Neutrophil (primary cell): ENCODE measurements around the gene ZNF814.
"Not testable (repeated sequence)": the region's sequence is repeated elsewhere in the genome, so short reads cannot be mapped to it uniquely, and the experiment has no call there.

Experiments
- H3K27ac ChIP-seq: fragments of 200-600 bp; sonication (generic); 2 replicates; pipeline ENCODE4 v1.5.1; 2016; ENCODE audit warnings: mild to moderate bottlenecking, moderate library complexity
- H3K27me3 ChIP-seq: fragments of 200-600 bp; sonication (generic); 2 replicates; pipeline ENCODE4 v1.6.0; 2016; ENCODE audit warnings: mild to moderate bottlenecking
- H3K36me3 ChIP-seq: fragments of 200-600 bp; sonication (generic); 2 replicates; pipeline ENCODE4 v1.5.1; 2017
- H3K4me1 ChIP-seq, 2 experiments: fragments of 200-600 bp in 1 of 2; sonication (generic) in 1 of 2; 1 replicate in 1 of 2; 2 replicates in 1 of 2; pipeline versions ENCODE4 v1.5.1 to v1.6.1; 2013 to 2016; ENCODE audit warnings: low read depth in 1 of 2, low read length in 1 of 2, mild to moderate bottlenecking in 1 of 2, moderate library complexity in 1 of 2; ENCODE audit not compliant: control insufficient read depth in 1 of 2, insufficient read depth in 1 of 2
- H3K4me3 ChIP-seq, 2 experiments: fragments of 200-600 bp in 1 of 2; sonication (generic) in 1 of 2; 1 replicate in 1 of 2; 2 replicates in 1 of 2; pipeline ENCODE4 v1.5.1; 2013 to 2016; ENCODE audit warnings: low read depth in 1 of 2, low read length in 1 of 2, mild to moderate bottlenecking in 1 of 2, moderate library complexity in 1 of 2
- H3K9me3 ChIP-seq: fragments of 200-600 bp; sonication (generic); 2 replicates; pipeline ENCODE4 v1.5.1; 2016
- CTCF ChIP-seq: fragments of 200-600 bp; sonication (generic); IDR thresholded peaks from 2 replicates; pipeline ENCODE4 v1.5.1; 2016; ENCODE audit warnings: antibody characterized with exemption

Gene ZNF814

GRCh38 chr19:57867868-57868492 lies 20.9 kb downstream of the ZNF814 start:
- Histone ChIP-seq H3K4me3 (no peak overlapping the region), H3K27me3 (no peaks in the 10 kb centered on the region), H3K4me1 (no peaks in the 10 kb centered on the region), H3K9me3 (peaks cover 29% of the 10 kb centered on the region), H3K27ac (no peak overlapping the region), H3K36me3 (peaks cover 42% of the 10 kb centered on the region)
- no peak for TF ChIP-seq CTCF

GRCh38 chr19:57862351-57862750 lies 26.5 kb downstream of the ZNF814 start:
- not testable (repeated sequence) for H3K4me1 ChIP-seq, H3K27ac ChIP-seq, H3K4me3 ChIP-seq, H3K27me3 ChIP-seq, H3K9me3 ChIP-seq
- H3K36me3 ChIP-seq: peaks cover 82% of the 10 kb centered on the region

- Histone ChIP-seq H3K36me3 (peaks cover 42% of the 10 kb centered on the region), H3K4me1 (peaks cover 10 to 14% of the 10 kb centered on the region in 2 experiments)
- H3K27ac ChIP-seq, H3K27me3 ChIP-seq, H3K9me3 ChIP-seq, H3K4me3 ChIP-seq: not testable (repeated sequence)
Measured at GRCh38 chr19:57854117-57854516, 34.7 kb downstream of the ZNF814 start.

- not testable (repeated sequence) for H3K4me3 ChIP-seq, H3K9me3 ChIP-seq, H3K27me3 ChIP-seq, H3K27ac ChIP-seq
- Histone ChIP-seq H3K36me3 (peaks cover 24% of the 10 kb centered on the region), H3K4me1 (peaks cover 20 to 31% of the 10 kb centered on the region in 2 experiments)
Measured at GRCh38 chr19:57851812-57852603, 36.8 kb downstream of the ZNF814 start.

- Histone ChIP-seq H3K4me3 (peak overlapping the region; percentile 72 to 75), H3K9me3 (no peaks in the 10 kb centered on the region), H3K27ac (peak overlapping the region; percentile 82), H3K36me3 (peaks cover 9% of the 10 kb centered on the region), H3K4me1 (peaks cover 25 to 38% of the 10 kb centered on the region in 2 experiments), H3K27me3 (no peaks in the 10 kb centered on the region)
- TF ChIP-seq CTCF: no peak
Measured at GRCh38 chr19:57850553-57851017, 38.3 kb downstream of the ZNF814 start.

- peak within 1 kb of the TSS; percentile 72 to 75 for H3K4me3 ChIP-seq
- H3K9me3 ChIP-seq, H3K36me3 ChIP-seq, H3K27me3 ChIP-seq: not testable (repeated sequence)
- H3K4me1 ChIP-seq: peaks cover 25 to 38% of the 10 kb centered on the region in 2 experiments
- H3K27ac ChIP-seq: peak within 1 kb of the TSS; percentile 82
Measured at GRCh38 chr19:57849666-57850473, 39.0 kb downstream of the ZNF814 start, which contains the start of gene ZNF587. Gene ZNF587 (plus strand): TSS chr19:57849859. CDS start chr19:57850039, 180 bp downstream.

GRCh38 chr19:57849162-57849665 lies 39.6 kb downstream of the ZNF814 start:
- peak overlapping the region; percentile 82 for H3K27ac ChIP-seq
- H3K4me1 ChIP-seq: peaks cover 25 to 38% of the 10 kb centered on the region in 2 experiments
- H3K4me3 ChIP-seq: peak overlapping the region; percentile 72 to 75
- not testable (repeated sequence) for H3K27me3 ChIP-seq, H3K9me3 ChIP-seq, H3K36me3 ChIP-seq

GRCh38 chr19:57847164-57847563 lies 41.7 kb downstream of the ZNF814 start:
- H3K27me3 ChIP-seq, H3K36me3 ChIP-seq, H3K4me3 ChIP-seq, H3K9me3 ChIP-seq: not testable (repeated sequence)
- peaks cover 25 to 38% of the 10 kb centered on the region in 2 experiments for H3K4me1 ChIP-seq
- H3K27ac ChIP-seq: peak overlapping the region; percentile 69
